Stimulated activated CD4-positive, alpha-beta T cell treated with anti-CD3 and anti-CD28 coated beads, Interleukin-15, amount 100 ng/mL, for 24 hours (primary cell): Measurements from ENCODE around the gene RTN4R.

Experiments used
- DNase-seq: peaks from one replicate; pipeline ENCODE4 v3.0.0-alpha.2; 2020

RTN4R gene

DNA sequence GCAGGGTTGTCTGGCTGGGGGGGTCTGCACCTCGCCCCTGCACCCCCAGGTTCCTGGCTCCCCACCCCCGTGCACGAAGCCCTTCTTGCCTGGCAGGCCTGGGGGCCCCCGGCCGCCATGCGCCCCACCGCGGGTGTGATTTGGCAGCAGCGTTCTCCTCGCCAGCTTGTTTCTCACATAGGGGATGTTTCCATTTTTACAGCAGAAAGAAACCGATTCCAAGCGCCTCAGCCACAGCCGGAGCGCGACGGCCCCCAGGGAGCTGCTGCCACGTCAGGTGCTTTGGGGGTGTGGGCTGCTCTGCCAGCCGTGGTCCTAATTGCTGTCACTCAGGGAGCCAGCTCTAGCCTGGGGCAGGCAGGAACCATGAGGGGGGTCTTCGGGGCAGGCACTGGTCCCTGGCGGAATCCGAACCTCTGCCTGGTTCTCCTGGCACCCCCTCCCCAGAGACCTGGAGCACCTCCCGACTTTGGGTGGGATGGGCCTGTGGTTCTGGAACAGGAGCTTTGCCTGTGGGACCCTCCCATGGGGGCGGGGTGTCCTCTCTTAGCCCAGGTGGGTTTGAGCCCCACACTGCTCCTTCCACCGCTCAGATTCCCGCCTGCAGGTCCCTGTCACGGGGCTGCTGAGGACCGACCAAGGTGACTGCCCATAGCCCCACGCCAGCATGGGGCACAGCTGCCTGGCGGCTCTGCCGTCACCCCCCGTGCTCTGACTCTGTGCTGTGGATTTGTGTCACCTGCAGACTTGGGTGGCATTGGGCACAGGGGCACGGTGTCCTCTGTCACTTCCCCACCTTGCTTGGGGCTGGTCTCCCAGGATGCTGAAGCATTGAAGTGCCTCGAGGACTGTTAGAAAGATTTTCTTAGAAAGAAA lies 54.0 kb downstream of the RTN4R start:
- DNase-seq = no peak

- no peak for DNase-seq
Measured at GRCh38 chr22:20212754-20213699, 55.1 kb downstream of the RTN4R start.

DNA sequence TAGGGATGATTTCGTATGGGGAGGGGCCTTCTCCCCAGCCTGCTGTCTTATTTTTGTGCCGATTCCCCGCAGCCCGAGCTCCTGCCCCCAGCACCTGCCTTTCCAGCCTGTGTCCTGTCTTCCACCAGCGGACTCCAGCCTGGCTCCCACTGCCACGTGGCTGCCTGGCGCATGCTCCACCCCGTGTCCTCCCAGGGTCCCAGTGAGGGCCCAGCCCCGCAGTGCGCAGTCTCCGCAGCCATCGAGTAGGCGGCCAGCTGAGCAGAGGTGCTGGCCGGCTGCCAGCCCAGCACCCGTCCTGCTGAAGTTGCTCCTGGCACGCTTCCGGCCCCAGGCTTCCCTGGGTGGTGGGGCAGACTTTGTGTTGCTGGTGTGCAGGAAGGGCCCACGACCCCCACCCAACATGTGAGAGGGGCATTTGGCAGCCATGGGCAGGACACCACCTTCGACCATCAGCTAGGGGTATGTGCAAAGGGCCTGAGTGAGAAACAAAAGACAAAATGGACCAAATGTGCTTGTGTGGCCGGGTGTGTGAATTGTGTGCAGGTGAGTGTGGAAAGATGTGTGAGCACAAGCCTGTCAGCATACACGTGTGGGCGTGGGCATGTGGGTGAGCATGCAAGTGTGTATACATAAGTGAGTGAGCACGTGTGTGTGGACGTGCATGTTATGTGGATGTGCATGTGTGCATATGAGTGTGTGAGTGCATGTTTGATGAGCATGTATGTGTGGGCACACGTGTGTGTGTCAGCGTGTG lies 55.9 kb downstream of the RTN4R start:
- no peak for DNase-seq

DNA sequence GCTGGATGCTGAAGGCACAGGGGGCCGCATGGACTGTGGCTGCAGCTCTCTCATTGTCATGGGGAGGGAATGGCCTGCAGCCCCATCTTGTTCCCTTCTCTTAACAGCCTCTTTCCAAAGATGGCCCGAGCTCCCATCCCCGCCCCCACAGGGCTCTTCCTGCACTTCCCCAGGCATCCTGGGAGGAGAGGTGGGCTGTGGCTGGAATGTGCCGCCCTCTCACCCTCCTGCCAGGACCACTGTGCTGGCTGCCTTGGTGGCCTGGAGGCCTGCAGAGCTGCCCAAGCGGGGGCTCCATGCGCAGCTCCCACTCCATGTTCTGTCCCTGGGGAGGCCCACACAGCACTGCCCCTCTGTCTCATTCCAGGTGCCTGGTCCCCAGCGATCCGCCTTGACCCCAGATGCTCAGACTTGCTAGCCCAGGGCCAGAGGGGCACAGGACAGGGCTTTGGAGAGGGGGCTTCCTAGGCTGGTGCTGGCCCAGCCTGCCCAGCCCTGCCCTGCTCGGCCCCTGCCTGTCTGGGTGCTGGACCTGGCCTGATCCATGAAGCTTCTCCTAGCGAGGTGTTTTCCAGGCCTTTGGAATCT lies 56.6 kb downstream of the RTN4R start:
- no peak for DNase-seq

DNA sequence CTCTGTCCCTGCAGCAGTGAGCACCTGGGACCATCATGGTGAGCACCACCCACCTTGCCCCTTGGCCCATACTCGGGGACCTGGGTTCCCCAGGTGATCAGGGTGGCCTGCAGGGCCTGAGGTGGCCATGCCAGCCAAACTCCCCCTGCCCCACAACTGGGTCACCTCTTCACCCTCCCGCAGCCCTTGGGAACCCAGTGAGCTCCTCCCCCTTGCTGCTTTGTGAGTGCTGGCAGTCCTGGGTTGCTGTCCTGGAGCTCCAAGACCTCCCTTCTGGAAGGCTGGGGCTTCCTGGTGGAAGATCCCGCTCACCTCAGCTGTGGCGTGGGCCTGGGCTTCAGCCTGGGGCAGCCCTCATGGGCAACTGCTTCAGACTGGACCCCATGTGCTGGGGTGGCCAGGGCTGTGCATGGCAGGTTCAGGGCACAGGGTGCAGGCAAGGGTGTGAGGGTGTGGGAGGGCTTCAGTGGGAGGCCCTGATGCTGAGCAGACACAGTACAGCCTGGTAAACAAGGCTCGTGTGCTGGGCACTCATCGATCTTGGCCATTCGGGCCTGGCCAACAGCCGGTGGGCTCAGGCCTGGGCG lies 57.6 kb downstream of the RTN4R start:
- DNase-seq = no peak

- no peak for DNase-seq
Measured at GRCh38 chr22:20209761-20210250, 58.3 kb downstream of the RTN4R start.

GRCh38 chr22:20208713-20209310 lies 59.3 kb downstream of the RTN4R start:
- no peak for DNase-seq

DNA sequence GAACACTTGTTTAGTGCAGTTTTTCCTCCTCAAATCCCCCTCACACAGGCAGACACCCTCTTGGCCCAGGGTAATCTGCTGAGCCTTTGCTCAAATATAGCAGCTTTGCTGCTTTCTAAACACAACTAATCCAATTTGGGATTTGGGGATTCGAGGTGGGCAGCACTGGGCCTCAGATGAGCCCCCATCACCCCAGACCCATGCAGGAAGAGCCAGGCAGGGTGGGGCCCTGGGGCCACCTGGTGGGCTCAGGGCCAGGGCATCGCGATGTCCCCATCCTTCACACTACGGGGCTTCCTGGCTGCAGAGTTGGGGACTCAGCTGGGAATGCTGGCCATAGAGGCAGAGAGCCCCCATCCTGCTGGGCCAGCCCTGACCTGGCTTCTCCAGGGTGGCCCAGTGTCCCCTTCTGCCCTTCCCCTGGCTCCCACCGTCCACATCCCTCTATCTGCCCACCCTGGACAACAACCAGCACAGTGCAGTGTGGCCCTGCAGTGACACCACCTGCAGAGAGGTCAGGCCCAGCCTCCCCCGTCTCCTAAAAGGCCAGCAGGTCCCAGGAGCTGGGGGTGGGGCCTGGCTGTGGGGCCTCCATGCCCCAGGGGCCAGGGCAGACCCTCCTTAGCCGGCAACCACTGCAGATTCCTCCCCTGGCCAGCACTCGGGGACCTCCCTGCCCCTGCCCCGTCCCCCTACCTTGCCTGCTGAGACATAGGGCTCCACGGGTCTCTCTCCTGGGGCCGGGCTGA lies 60.7 kb downstream of the RTN4R start:
- DNase-seq = no peak

GRCh38 chr22:20206709-20207215 lies 61.4 kb downstream of the RTN4R start:
- peak; percentile 21 for DNase-seq

DNA sequence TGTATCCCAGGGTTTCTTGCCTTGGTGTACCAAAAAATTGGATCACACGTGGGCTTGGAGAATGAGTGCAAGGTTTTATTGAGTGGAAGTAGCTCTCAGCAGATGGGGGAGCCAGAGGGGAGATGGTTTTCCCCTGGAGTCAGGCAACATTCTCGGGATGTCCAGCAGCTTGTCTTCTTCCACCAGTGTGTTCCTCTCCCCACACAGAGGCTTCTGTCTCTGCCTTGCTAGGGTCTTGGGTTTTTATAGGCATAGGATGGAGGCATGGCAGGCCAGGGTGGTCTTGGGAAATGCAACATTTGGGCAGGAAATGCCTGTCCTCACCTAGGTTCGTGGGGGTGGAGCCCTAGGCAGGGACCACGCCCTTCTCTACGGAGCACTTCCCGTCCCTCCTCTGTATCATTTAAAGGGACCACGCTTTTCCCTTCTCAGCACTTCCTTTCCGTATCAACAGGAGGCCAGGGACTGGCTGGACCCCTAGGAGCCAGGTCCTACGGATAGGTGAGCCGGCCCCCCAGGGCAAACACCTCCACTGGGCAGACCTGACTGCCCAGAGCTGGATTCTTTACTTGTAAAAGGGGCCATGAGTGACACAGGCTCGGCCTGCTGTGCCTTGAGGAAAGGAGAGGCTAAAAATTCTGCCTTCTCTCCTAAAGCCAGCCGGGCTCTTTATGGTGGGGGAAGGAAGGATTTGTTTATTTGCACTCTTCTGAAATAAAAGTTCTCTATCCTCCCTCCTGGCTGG lies 62.0 kb downstream of the RTN4R start:
- DNase-seq = peak; percentile 82

DNA sequence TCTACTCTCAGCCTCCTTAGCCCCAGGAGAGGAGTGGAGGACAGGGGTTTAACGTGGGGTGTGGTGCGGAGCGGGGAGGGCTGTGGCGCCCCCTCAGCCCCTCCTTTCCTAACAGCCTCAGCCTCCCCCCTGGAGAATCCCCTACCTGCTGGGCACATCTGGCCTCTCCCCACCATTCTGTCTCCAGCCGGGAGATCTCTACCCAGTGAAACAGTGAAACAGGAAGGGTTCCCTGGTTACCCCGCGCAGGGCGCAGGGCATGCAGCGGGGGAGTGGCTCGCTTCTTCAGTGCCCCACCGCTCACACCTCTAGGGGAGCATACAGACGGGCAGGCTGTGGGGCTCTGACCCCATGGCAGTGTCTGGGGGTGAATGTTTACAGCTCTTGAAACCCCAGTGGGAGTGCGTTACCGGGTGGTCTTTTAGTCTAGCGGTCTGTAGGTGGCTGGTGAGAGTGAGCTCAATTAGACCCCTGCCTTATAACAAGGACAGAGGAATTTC lies 62.6 kb downstream of the RTN4R start:
- DNase-seq = no peak

GRCh38 chr22:20204806-20205205 lies 63.3 kb downstream of the RTN4R start:
- no peak for DNase-seq

GRCh38 chr22:20204311-20204710 lies 63.8 kb downstream of the RTN4R start:
- no peak for DNase-seq

DNA sequence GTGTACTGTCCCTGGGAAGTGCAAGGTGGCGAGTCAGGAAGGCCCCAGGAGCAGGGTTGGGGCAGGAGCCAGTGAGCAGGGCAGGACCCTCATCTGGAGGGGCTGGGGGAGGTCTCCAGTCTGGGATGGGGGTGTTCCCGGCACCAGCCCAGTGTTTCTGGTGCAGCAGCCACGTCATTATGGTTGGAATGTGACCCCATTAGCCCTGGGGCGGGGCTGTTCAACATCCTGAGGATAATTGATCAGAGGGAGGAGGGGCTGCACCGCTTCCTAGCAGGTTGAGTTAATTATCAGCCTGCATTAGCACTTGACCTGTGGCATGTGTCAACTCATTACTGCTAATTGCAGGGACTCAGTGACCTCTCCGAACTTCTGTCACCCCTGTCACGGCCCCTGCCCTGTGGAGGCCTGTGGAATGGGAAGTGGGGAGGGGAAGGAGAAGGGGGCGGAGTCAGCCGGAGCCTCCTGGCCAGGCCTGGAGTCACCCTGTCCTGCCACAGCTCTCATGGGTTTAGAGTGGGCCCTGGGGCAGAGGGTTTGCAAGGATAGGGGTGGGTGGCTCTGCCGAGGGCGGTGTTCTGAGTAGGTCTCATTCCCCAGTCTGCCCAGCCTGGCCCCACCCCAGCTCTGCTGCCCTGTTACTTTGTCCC lies 64.4 kb downstream of the RTN4R start:
- no peak for DNase-seq

- DNase-seq = no peak
Measured at GRCh38 chr22:20203142-20203551, 65.0 kb downstream of the RTN4R start.

DNA sequence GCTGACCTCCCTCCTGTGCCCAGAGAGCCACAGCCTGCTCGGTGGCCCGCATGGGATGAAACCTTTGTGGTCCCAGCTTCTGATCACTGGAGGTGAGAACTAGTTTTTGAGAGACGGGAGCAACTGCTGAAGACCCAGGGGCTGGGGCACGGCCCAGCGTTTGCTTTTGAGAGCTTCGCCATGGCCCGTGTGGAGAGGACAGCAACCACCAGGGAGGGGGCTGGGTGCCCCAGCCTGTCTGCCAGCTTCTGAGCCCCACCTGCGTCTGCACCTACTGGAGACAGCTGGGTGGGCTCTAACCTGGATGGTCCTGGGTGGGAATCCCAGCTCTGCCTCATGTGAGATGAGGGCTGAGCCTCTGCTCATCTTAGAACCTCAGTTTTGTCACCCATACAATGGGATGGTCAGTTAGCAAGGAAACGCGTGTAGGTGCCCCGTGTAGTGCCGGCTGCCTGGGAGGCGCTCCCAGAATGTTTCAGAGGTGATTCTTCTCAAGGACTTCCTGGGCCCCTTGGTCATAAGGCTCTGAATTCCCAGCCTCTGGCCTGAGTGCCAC lies 66.2 kb downstream of the RTN4R start:
- DNase-seq = no peak

DNA sequence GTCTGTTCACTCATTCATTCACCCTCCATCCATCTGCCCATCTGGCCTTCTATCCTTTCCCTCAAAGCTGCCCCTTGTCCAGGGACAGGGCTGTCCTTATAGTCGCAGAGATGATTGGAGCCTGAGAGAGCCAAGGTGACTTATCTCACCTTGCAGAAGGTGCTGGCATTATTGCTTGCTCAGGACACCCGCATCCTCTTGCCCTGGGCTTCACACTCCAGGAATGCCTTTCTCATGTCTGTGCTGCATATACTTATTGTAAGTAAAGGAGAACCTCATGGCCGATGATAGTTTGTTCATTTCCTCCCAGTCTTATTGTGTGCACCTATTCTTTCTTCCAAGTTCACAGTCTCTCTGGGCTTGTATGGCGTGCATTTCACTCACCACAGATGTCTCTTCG lies 68.2 kb downstream of the RTN4R start:
- DNase-seq = no peak

DNA sequence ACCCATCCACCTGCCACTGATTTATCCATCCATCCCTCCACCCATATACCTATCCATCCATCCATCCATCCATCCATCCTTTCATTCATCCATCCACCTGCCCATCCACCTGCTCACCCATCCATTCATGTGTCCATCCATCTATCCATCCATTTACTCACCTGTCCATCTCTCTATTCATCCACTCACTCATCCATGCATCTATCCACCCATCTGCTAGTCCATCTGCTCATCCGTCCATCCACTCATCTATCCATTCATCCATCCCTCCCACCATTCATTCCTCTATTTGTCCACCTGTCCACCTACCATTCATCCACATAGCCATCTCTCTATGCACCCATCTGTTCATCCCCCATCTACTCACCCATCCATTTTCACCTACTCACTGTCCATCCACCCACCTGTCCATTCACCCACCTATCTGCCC lies 68.7 kb downstream of the RTN4R start:
- no peak for DNase-seq
